Endothelial cell of umbilical vein (primary cell): ENCODE measurements around the gene LRRTM3.

ENCODE experiments used
- CTCF ChIP-seq, 2 donors: IDR thresholded peaks; 1 replicate in 1 of 2; 2 replicates in 1 of 2; pipeline ENCODE4 v1.5.1; 2011; ENCODE audit warnings: low read length in 2 of 2, mild to moderate bottlenecking in 2 of 2, moderate library complexity in 2 of 2, control low read depth in 1 of 2, inconsistent platforms in 1 of 2, low read depth in 1 of 2; ENCODE audit not compliant: insufficient read depth in 1 of 2; ENCODE audit errors: extremely low read depth in 1 of 2
- EZH2 ChIP-seq: IDR thresholded peaks from 2 replicates; pipeline ENCODE4 v1.6.1; 2012; ENCODE audit warnings: borderline replicate concordance, low read depth, mild to moderate bottlenecking, moderate library complexity, low read length, inconsistent platforms; ENCODE audit not compliant: severe bottlenecking
- FOS ChIP-seq: IDR thresholded peaks from 2 replicates; pipeline ENCODE4 v1.6.1; 2011; ENCODE audit warnings: mild to moderate bottlenecking, low read length, moderate library complexity, borderline replicate concordance; ENCODE audit not compliant: insufficient read depth
- GATA2 ChIP-seq: IDR thresholded peaks from 2 replicates; pipeline ENCODE4 v1.7.0; 2011; ENCODE audit warnings: low read depth, mild to moderate bottlenecking, moderate library complexity, mixed read lengths, low read length; ENCODE audit not compliant: insufficient read length, insufficient read depth
- JUN ChIP-seq: IDR thresholded peaks from 2 replicates; pipeline ENCODE4 v1.6.1; 2011; ENCODE audit warnings: borderline replicate concordance, low read depth; ENCODE audit not compliant: insufficient read length, insufficient read depth
- MAX ChIP-seq: IDR thresholded peaks from 2 replicates; pipeline ENCODE4 v1.6.1; 2011; ENCODE audit not compliant: insufficient read depth, insufficient read length
- MYC ChIP-seq: IDR thresholded peaks from one replicate; pipeline ENCODE4 v1.6.1; 2011; ENCODE audit warnings: mild to moderate bottlenecking, low read depth, low read length
- POLR2A ChIP-seq: IDR thresholded peaks from 2 replicates; pipeline ENCODE4 v1.6.1; 2012; ENCODE audit warnings: low read depth, mild to moderate bottlenecking, control low read depth, low read length
- POLR2AphosphoS5 ChIP-seq: IDR thresholded peaks from 2 replicates; pipeline ENCODE4 v1.6.1; 2012; ENCODE audit warnings: low read depth, mild to moderate bottlenecking, control low read depth, low read length, moderate library complexity; ENCODE audit not compliant: insufficient read depth

GRCh38 chr10:66916030-66916429 is 9.8 kb upstream of the LRRTM3 start:
- TF ChIP-seq CTCF (IDR thresholded peaks at IDR 0.05; ENCODE audit: extremely low read depth in 1 of 2, insufficient read depth in 1 of 2, low read depth in 1 of 2, low read length in 2 of 2) (no peak), POLR2A (no peak), JUN (no peak), MYC (no peak), EZH2 (no peak), POLR2AphosphoS5 (no peak), MAX (no peak), GATA2 (no peak), FOS (no peak)
